ENCODE data around the gene BMPER.

Gene BMPER

GRCh38 chr7:33905389-33906032, at the start of gene BMPER:
Gene BMPER (plus strand): TSS chr7:33905539. CDS start chr7:33905614, 75 bp downstream.
- DNase-seq (ENCODE audit: low read depth): no peak

GRCh38 chr7:33861947-33862346, 43.4 kb upstream of the BMPER start:
- no peak for DNase-seq (ENCODE audit: low read depth)

GRCh38 chr7:33862946-33863814, 42.2 kb upstream of the BMPER start:
- DNase-seq (ENCODE audit: low read depth): no peak

GRCh38 chr7:33868166-33868565, 37.2 kb upstream of the BMPER start:
- no peak for DNase-seq (ENCODE audit: low read depth)

- no peak for DNase-seq (ENCODE audit: low read depth)
Observed at GRCh38 chr7:33869176-33869575, 36.2 kb upstream of the BMPER start.

- no peak for DNase-seq (ENCODE audit: low read depth)
Observed at GRCh38 chr7:33870120-33870519, 35.2 kb upstream of the BMPER start.

GRCh38 chr7:33872870-33873269, 32.5 kb upstream of the BMPER start:
- no peak for DNase-seq (ENCODE audit: low read depth)

- DNase-seq (ENCODE audit: low read depth): no peak
Observed at GRCh38 chr7:33873518-33873917, 31.8 kb upstream of the BMPER start.

GRCh38 chr7:33873981-33874750, 31.2 kb upstream of the BMPER start:
- no peak for DNase-seq (ENCODE audit: low read depth)

GRCh38 chr7:33874943-33875342, 30.4 kb upstream of the BMPER start:
- no peak for DNase-seq (ENCODE audit: low read depth)

GRCh38 chr7:33876596-33877274, 28.6 kb upstream of the BMPER start:
- DNase-seq (ENCODE audit: low read depth): no peak

GRCh38 chr7:33880787-33881186, 24.6 kb upstream of the BMPER start:
- no peak for DNase-seq (ENCODE audit: low read depth)

- DNase-seq (ENCODE audit: low read depth): no peak
Observed at GRCh38 chr7:33881316-33881715, 24.0 kb upstream of the BMPER start.

- DNase-seq (ENCODE audit: low read depth): no peak
Observed at GRCh38 chr7:33882040-33882837, 23.1 kb upstream of the BMPER start.

GRCh38 chr7:33882950-33883670, 22.2 kb upstream of the BMPER start:
- no peak for DNase-seq (ENCODE audit: low read depth)

- DNase-seq (ENCODE audit: low read depth): no peak
Observed at GRCh38 chr7:33883671-33883965, 21.7 kb upstream of the BMPER start.

- DNase-seq (ENCODE audit: low read depth): no peak
Observed at GRCh38 chr7:33885290-33886148, 19.8 kb upstream of the BMPER start.

- no peak for DNase-seq (ENCODE audit: low read depth)
Observed at GRCh38 chr7:33886149-33886623, 19.2 kb upstream of the BMPER start.

- no peak for DNase-seq (ENCODE audit: low read depth)
Observed at GRCh38 chr7:33887266-33887975, 17.9 kb upstream of the BMPER start.

All from activated gamma-delta T cell treated with anti-CD3 and anti-CD28 coated beads, Interleukin-2, amount 50 U/mL, for 16 hours (primary cell).